ENCODE measurements around the gene CLEC2D.

CLEC2D gene, protein sequence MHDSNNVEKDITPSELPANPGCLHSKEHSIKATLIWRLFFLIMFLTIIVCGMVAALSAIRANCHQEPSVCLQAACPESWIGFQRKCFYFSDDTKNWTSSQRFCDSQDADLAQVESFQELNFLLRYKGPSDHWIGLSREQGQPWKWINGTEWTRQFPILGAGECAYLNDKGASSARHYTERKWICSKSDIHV

DNA sequence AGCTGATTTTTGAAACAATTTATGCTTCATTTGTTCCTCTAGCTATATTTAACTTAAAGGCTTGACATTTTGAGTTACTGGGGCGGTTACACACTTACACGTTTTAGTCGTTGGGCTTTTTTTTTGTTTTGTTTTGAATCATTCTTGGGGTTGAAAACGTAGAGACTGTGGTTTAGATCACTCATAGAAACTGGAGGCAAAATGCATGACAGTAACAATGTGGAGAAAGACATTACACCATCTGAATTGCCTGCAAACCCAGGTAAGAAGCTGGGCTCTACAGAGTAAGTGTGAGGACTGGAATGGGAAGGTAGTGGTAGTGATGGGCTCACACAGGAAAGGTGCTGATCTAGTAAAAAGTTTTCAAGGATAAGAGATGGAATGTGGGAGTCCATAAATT, at the start of gene CLEC2D:
Gene CLEC2D, plus strand, starts transcription at position 180 of the 400 bp plus-strand sequence. Its CDS starts 22 bp downstream, at position 202.
- Histone ChIP-seq H3K27me3 (ENCODE audit: control insufficient read depth, insufficient read depth, low read length) (no peaks in the 10 kb centered on the region), H3K4me3 (ENCODE audit: low read length) (no peak within 1 kb of the TSS), H3K9me3 (ENCODE audit: control insufficient read depth, low read depth, low read length) (no peaks in the 10 kb centered on the region), H3K4me1 (ENCODE audit: control insufficient read depth, low read depth, low read length) (peaks cover 3% of the 10 kb centered on the region), H3K36me3 (ENCODE audit: control insufficient read depth, low read depth, low read length) (peaks cover under 1% of the 10 kb centered on the region), H3K27ac (ENCODE audit: low read length) (no peak within 1 kb of the TSS), H3K9ac (ENCODE audit: low read length) (no peak within 1 kb of the TSS)

DNA sequence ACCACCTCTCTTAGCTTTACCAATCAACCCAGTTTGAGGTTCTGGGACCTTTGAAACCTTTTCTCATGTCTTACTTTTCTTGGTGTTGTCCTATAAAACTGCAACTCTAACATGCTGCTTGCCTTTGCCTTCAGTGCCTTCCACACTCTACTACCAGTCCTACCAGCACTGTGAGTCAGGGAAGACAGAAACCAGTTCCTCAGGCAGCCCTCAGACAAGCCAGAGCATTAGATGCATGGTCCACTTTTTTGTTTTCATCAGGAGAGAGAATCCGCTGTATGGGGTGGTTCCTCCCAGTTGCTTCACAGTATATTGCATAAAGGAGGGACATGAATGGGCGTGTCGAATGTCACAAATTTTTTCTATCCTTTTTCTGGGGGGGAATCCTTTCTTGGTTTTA, 44.5 kb upstream of the CLEC2D start:
- no peak overlapping the region for H3K27ac ChIP-seq (ENCODE audit: low read length)
- H3K36me3 ChIP-seq (ENCODE audit: control insufficient read depth, low read depth, low read length) = no peaks in the 10 kb centered on the region
- no peaks in the 10 kb centered on the region for H3K4me1 ChIP-seq (ENCODE audit: control insufficient read depth, low read depth, low read length)
- H3K9me3 ChIP-seq (ENCODE audit: control insufficient read depth, low read depth, low read length) = no peaks in the 10 kb centered on the region
- H3K27me3 ChIP-seq (ENCODE audit: control insufficient read depth, insufficient read depth, low read length) = no peaks in the 10 kb centered on the region
- no peak overlapping the region for H3K4me3 ChIP-seq (ENCODE audit: low read length)
- H3K9ac ChIP-seq (ENCODE audit: low read length) = no peak overlapping the region

DNA sequence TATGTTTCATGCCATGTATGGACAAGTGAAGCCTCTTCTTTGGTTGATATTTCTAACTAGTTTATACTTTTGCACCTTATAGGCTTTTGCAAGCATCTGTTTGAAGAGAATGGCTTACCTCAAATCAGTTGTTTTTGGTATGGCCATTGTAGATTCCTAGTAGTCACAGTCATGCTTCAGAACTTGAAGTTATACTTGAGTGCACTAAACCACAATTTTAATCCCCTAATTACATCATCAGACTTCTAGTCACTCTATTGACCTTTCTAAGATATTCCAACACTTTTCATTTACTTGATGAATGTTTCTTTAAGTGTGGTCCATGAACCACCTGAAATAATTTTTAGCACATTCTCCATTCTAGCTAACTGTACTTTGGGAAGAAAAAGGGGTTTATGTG, 43.2 kb upstream of the CLEC2D start:
- H3K4me3 ChIP-seq (ENCODE audit: low read length) = no peak overlapping the region
- no peaks in the 10 kb centered on the region for H3K4me1 ChIP-seq (ENCODE audit: control insufficient read depth, low read depth, low read length)

DNA sequence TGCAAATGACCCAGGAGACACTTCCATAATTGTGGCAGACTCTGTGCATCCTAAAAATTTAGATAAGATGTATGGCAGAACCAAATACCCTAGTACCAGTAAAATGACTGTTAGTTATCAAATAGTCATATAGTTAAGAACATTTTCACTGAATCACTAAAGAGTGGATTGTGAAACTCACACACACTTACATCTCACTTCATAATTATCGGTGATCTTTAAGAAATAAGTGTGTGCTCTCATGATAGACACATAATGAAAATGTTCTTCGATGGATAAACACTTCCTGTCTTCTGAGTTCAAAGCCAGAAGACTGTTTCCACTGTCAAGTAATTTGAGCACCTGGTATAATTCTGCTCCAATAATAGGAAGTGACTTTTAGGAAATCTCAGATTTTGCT, 42.7 kb upstream of the CLEC2D start:
- no peaks in the 10 kb centered on the region for H3K4me1 ChIP-seq (ENCODE audit: control insufficient read depth, low read depth, low read length)
- H3K36me3 ChIP-seq (ENCODE audit: control insufficient read depth, low read depth, low read length) = no peaks in the 10 kb centered on the region

More for the DNA sequence above, 43.2 kb upstream of the CLEC2D start:
- H3K27me3 ChIP-seq (ENCODE audit: control insufficient read depth, insufficient read depth, low read length) = no peaks in the 10 kb centered on the region
- H3K36me3 ChIP-seq (ENCODE audit: control insufficient read depth, low read depth, low read length) = no peaks in the 10 kb centered on the region
- H3K27ac ChIP-seq (ENCODE audit: low read length) = no peak overlapping the region
- H3K9ac ChIP-seq (ENCODE audit: low read length) = no peak overlapping the region
- H3K9me3 ChIP-seq (ENCODE audit: control insufficient read depth, low read depth, low read length) = no peaks in the 10 kb centered on the region

DNA sequence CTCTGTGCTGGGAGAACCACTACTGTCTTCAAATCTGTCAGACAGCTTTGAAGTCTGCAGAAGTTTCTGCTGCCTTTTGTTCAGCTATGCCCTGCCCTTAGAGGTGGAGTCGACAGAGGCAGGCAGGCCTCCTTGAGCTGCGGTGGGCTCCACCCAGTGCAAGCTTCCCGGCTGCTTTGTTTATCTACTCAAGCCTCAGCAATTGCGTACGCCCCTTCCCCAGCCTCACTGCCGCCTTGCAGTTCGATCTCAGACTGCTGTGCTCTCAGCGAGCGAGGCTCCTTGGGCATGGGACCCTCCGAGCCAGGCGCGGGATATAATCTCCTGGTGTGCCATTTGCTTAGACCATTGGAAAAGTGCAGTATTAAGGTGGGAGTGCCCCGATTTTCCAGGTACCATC, 36.7 kb upstream of the CLEC2D start:
- Histone ChIP-seq H3K9ac (ENCODE audit: low read length) (no peak overlapping the region), H3K27ac (ENCODE audit: low read length) (no peak overlapping the region), H3K4me1 (ENCODE audit: control insufficient read depth, low read depth, low read length) (no peaks in the 10 kb centered on the region), H3K36me3 (ENCODE audit: control insufficient read depth, low read depth, low read length) (no peaks in the 10 kb centered on the region), H3K27me3 (ENCODE audit: control insufficient read depth, insufficient read depth, low read length) (no peaks in the 10 kb centered on the region), H3K9me3 (ENCODE audit: control insufficient read depth, low read depth, low read length) (peaks cover 4% of the 10 kb centered on the region), H3K4me3 (ENCODE audit: low read length) (no peak overlapping the region)

More for the DNA sequence above, 42.7 kb upstream of the CLEC2D start:
- no peak overlapping the region for H3K27ac ChIP-seq (ENCODE audit: low read length)
- no peak overlapping the region for H3K9ac ChIP-seq (ENCODE audit: low read length)
- no peaks in the 10 kb centered on the region for H3K27me3 ChIP-seq (ENCODE audit: control insufficient read depth, insufficient read depth, low read length)
- no peak overlapping the region for H3K4me3 ChIP-seq (ENCODE audit: low read length)
- no peaks in the 10 kb centered on the region for H3K9me3 ChIP-seq (ENCODE audit: control insufficient read depth, low read depth, low read length)

DNA sequence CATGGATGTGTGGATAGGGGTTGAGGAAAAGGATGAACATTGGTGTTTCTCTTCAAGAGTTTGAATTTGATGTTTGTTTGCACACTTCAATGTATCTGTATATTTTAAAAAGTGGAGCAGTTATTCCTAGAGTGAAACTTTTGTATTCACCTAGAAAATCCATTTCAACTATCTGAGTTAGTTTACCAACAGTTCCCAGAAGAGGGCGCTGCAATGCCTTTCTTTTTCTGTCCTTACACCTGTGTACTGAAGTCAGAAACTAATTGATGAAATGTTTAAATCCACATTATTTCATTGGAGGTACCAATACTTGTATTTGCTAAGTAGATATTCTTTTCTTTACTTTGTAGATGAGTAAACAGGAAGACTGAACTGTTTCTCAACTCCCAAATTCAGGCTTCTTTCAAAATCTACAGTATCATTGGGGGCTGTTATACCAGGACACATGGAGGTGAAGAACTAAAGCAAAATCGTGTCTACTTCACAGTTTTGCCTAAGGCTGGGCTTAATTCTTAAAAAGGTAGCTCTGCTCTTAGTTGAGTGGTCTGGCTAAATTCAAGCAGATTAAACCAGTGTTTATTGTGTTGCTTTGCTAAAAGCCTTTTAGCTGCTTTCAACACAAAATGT, 35.2 kb upstream of the CLEC2D start:
- no peak overlapping the region for H3K4me3 ChIP-seq (ENCODE audit: low read length)
- H3K4me1 ChIP-seq (ENCODE audit: control insufficient read depth, low read depth, low read length) = no peaks in the 10 kb centered on the region
- H3K27me3 ChIP-seq (ENCODE audit: control insufficient read depth, insufficient read depth, low read length) = no peaks in the 10 kb centered on the region
- H3K27ac ChIP-seq (ENCODE audit: low read length) = no peak overlapping the region
- no peak overlapping the region for H3K9ac ChIP-seq (ENCODE audit: low read length)
- peaks cover 4% of the 10 kb centered on the region for H3K9me3 ChIP-seq (ENCODE audit: control insufficient read depth, low read depth, low read length)
- no peaks in the 10 kb centered on the region for H3K36me3 ChIP-seq (ENCODE audit: control insufficient read depth, low read depth, low read length)

DNA sequence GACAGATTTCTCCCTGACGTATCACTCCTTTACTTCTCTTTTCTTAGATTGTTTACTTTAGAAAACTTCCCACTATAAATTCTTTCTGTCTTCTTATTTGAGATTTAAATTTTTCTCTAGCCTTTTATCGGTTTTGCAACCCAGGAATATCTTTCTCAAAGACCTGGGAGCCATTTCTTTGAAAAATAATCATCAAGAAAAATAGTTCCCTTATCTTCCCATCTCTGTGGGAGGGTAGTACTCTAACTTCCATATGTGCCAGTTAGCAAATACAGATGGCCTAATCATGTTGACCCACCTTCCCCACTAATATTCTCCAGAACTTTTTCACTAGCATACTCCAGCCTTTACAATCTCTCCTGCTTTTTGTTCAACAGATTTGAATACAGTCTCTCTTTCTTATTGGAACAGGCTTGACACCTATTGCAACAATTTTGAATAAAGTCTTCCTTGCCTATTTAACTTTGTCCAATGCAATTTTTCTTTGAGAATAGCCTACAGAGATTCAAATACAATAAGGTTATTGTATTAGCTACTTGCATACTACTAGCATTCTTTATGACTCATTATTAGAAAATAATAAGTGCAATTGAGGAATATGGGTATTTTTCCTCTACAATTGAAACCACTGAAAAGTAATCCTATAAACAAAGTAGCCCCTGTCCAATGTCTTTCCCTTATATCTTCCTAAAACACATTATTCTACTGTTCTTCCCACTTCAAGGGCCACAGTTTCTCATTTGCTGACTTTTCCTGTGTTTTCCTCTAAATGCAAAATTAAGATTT, 34.4 kb upstream of the CLEC2D start:
- Histone ChIP-seq H3K27me3 (ENCODE audit: control insufficient read depth, insufficient read depth, low read length) (no peaks in the 10 kb centered on the region), H3K9me3 (ENCODE audit: control insufficient read depth, low read depth, low read length) (peaks cover 10% of the 10 kb centered on the region), H3K36me3 (ENCODE audit: control insufficient read depth, low read depth, low read length) (no peaks in the 10 kb centered on the region), H3K9ac (ENCODE audit: low read length) (no peak overlapping the region), H3K27ac (ENCODE audit: low read length) (no peak overlapping the region), H3K4me1 (ENCODE audit: control insufficient read depth, low read depth, low read length) (no peaks in the 10 kb centered on the region), H3K4me3 (ENCODE audit: low read length) (no peak overlapping the region)

DNA sequence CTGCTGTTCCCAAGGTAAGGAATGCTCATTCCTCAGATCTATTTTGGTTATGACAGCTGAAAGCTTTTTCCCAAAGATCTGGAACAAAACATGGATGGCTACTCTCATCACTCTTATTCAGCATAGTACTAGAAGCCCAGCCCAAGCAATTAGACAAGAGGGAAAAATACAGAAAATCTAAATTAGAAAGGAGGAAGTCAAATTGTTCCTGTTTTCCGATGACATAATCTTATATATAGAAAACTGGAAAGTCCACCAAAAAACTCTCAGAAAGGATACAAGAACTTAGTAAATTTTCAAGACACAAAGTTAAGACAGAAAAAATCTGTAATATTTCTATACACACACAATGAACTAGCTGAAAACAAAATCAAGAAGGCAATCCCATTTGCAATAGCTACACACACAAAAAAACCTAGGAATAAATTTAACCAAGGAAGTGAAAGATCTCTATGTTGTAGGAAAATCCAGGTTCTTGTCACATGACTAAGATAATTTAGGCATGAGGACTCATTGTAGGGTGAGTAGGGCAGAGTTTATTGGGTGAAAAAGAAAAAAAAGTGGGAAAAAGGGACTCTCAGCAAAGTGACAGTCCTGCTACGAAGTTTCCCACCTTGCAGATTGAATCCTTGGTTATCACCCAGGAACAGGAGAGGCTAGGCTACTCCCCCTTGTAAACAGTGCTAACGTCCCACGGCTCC, 33.2 kb upstream of the CLEC2D start:
- H3K27me3 ChIP-seq (ENCODE audit: control insufficient read depth, insufficient read depth, low read length) = no peaks in the 10 kb centered on the region
- no peak overlapping the region for H3K4me3 ChIP-seq (ENCODE audit: low read length)
- H3K9ac ChIP-seq (ENCODE audit: low read length) = no peak overlapping the region
- H3K4me1 ChIP-seq (ENCODE audit: control insufficient read depth, low read depth, low read length) = no peaks in the 10 kb centered on the region
- H3K27ac ChIP-seq (ENCODE audit: low read length) = no peak overlapping the region
- peaks cover 11% of the 10 kb centered on the region for H3K9me3 ChIP-seq (ENCODE audit: control insufficient read depth, low read depth, low read length)
- H3K36me3 ChIP-seq (ENCODE audit: control insufficient read depth, low read depth, low read length) = no peaks in the 10 kb centered on the region

DNA sequence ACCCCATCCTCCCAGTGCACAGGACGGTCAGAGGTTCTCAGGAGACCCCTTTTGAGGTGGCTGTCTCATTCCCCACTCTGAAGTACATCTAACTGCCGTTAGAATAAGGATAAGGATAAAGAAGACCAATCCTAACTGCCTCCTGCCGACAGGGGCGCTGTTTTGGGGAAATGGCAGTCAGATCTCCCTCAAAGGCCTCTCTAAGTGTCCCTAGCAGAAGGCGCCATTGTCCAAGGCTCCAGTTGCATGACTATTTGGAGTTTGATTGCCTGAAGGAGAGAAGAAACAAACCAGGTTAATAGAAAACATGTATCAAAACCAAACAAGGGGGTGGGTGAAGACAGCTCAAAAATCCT, 32.7 kb upstream of the CLEC2D start:
- H3K9ac ChIP-seq (ENCODE audit: low read length) = no peak overlapping the region
- no peak overlapping the region for H3K4me3 ChIP-seq (ENCODE audit: low read length)
- no peaks in the 10 kb centered on the region for H3K36me3 ChIP-seq (ENCODE audit: control insufficient read depth, low read depth, low read length)
- no peaks in the 10 kb centered on the region for H3K27me3 ChIP-seq (ENCODE audit: control insufficient read depth, insufficient read depth, low read length)
- H3K4me1 ChIP-seq (ENCODE audit: control insufficient read depth, low read depth, low read length) = no peaks in the 10 kb centered on the region
- H3K9me3 ChIP-seq (ENCODE audit: control insufficient read depth, low read depth, low read length) = peaks cover 11% of the 10 kb centered on the region
- no peak overlapping the region for H3K27ac ChIP-seq (ENCODE audit: low read length)

DNA sequence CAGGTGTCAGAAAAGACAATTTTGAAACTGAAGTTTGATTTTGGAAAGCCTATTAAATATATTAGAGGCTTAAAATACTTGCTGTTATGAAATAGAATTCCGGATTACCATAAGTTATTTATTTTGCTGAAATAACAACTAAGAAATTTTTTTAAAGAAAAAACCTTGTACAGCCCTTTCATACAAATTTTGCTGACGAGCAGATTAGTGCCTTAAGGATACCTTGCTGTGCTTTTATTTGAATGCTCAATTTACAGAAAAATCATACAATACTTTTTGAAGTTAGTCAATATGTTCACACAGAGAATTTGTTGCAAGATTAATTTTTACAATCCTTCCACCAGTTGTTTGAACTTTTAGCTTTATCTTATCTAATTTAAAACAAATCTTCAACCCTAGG, 29.5 kb upstream of the CLEC2D start:
- H3K4me3 ChIP-seq (ENCODE audit: low read length) = no peak overlapping the region
- H3K36me3 ChIP-seq (ENCODE audit: control insufficient read depth, low read depth, low read length) = no peaks in the 10 kb centered on the region
- H3K27me3 ChIP-seq (ENCODE audit: control insufficient read depth, insufficient read depth, low read length) = no peaks in the 10 kb centered on the region
- H3K27ac ChIP-seq (ENCODE audit: low read length) = no peak overlapping the region
- no peaks in the 10 kb centered on the region for H3K4me1 ChIP-seq (ENCODE audit: control insufficient read depth, low read depth, low read length)
- no peak overlapping the region for H3K9ac ChIP-seq (ENCODE audit: low read length)
- H3K9me3 ChIP-seq (ENCODE audit: control insufficient read depth, low read depth, low read length) = peaks cover 7% of the 10 kb centered on the region

DNA sequence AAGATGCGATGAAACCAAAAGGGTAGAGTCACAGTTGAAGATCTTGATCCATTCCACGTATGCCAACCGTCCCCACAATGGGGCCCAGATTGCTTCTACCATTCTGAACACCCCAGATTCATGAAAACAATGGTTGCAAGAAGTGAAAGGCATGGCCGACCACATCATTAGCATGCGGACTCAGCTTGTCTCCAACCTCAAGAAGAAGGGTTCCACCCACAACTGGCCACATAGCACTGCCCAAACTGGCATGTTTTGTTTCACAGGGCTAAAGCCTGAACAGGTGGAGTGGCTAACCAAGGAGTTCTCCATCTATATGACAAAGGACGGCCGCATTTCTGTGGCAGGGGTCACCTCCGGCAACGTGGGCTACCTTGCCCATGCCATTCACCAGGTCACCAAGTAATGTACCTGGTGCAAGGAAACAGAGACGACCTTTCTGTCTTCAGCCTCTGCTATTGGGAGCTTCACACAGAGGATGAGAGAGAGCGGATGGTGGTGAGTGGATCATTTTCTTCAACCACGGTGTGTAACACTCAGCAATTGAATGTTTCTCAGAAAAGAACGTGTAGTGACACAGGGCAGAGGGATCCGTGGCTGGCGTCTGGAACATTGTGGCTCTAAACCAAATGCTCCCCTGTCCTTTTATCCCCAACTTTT, 26.8 kb upstream of the CLEC2D start:
- Histone ChIP-seq H3K27ac (ENCODE audit: low read length) (no peak overlapping the region), H3K4me3 (ENCODE audit: low read length) (no peak overlapping the region), H3K9ac (ENCODE audit: low read length) (no peak overlapping the region), H3K9me3 (ENCODE audit: control insufficient read depth, low read depth, low read length) (peaks cover 7% of the 10 kb centered on the region), H3K36me3 (ENCODE audit: control insufficient read depth, low read depth, low read length) (no peaks in the 10 kb centered on the region), H3K27me3 (ENCODE audit: control insufficient read depth, insufficient read depth, low read length) (no peaks in the 10 kb centered on the region), H3K4me1 (ENCODE audit: control insufficient read depth, low read depth, low read length) (peaks cover 11% of the 10 kb centered on the region)

Measured in iPS-18a (cell line).